Hypothalamus (tissue), 51 donors: ENCODE results near the gene CUL9.
"Not testable (repeated sequence)": the region's sequence is repeated elsewhere in the genome, so short reads cannot be mapped to it uniquely, and the experiment has no call there.

Experiments
- DNase-seq, 51 donors: peaks; one replicate each; lab custom pipeline; 2025; lab: John Stamatoyannopoulos, UW

CUL9 gene

GRCh38 chr6:43181942-43182860 lies at the start of gene CUL9:
Gene CUL9, plus strand, starts transcription at chr6:43182196. Its CDS starts 2,115 bp downstream, at chr6:43184311.
- DNase-seq, result peak; percentile 37 to 89 (median 78)

- DNase-seq, result no peak
Measured at GRCh38 chr6:43138267-43138666, 43.7 kb upstream of the CUL9 start.

GRCh38 chr6:43139973-43140372 lies 42.0 kb upstream of the CUL9 start:
- not testable (repeated sequence) for DNase-seq

GRCh38 chr6:43141644-43142043 lies 40.4 kb upstream of the CUL9 start:
- DNase-seq, result no peak

- no peak for DNase-seq
Measured at GRCh38 chr6:43142101-43142500, 39.9 kb upstream of the CUL9 start.

- peak in 50 of 51 donors; percentile 9 to 88 (median 69) for DNase-seq
Measured at GRCh38 chr6:43143235-43144128, 38.5 kb upstream of the CUL9 start.

- DNase-seq, result no peak
Measured at GRCh38 chr6:43144879-43145278, 37.1 kb upstream of the CUL9 start.

- DNase-seq, result no peak
Measured at GRCh38 chr6:43146261-43146660, 35.7 kb upstream of the CUL9 start.

- no peak for DNase-seq
Measured at GRCh38 chr6:43146709-43147688, 35.0 kb upstream of the CUL9 start.

GRCh38 chr6:43147691-43148477 lies 34.1 kb upstream of the CUL9 start:
- DNase-seq, result no peak

GRCh38 chr6:43149265-43149664 lies 32.7 kb upstream of the CUL9 start:
- DNase-seq, result no peak

GRCh38 chr6:43150051-43150751 lies 31.8 kb upstream of the CUL9 start:
- DNase-seq, result no peak

GRCh38 chr6:43159599-43159998 lies 22.4 kb upstream of the CUL9 start:
- DNase-seq, result no peak

GRCh38 chr6:43163899-43164298 lies 18.1 kb upstream of the CUL9 start:
- no peak for DNase-seq

- DNase-seq, result peak in 28 of 51 donors; percentile 33 to 83 (median 73)
Measured at GRCh38 chr6:43170417-43170930, 11.5 kb upstream of the CUL9 start.

- DNase-seq, result peak; percentile 76 to 100 (median 98)
Measured at GRCh38 chr6:43170931-43171706, 10.9 kb upstream of the CUL9 start, which contains the start of gene SRF. Gene SRF, plus strand, starts transcription at chr6:43171269. Its CDS starts 388 bp downstream, at chr6:43171657.

- peak in 12 of 51 donors; percentile 27 to 59 (median 43) for DNase-seq
Measured at GRCh38 chr6:43171707-43172103, 10.3 kb upstream of the CUL9 start.
